Brain microvascular endothelial cell (primary cell): ENCODE results near the gene MAP1S.
A peak's percentile ranks its signal among the peaks of the same experiment; 100 is the strongest.

ENCODE experiments used
- DNase-seq: peaks from one replicate; pipeline ENCODE4 v3.0.0-alpha.2; 2020
- H3K27ac ChIP-seq: fragments of 250-450 bp; sonication (Bioruptor Pico); 2 replicates; pipeline ENCODE4 v1.5.1; 2020; ENCODE audit warnings: mild to moderate bottlenecking, moderate library complexity
- H3K27me3 ChIP-seq: fragments of 250-450 bp; sonication (Bioruptor Pico); replicated peaks from 2 replicates; pipeline ENCODE4 v1.5.1; 2020; ENCODE audit warnings: mild to moderate bottlenecking
- H3K36me3 ChIP-seq: fragments of 250-450 bp; sonication (Bioruptor Pico); replicated peaks from 2 replicates; pipeline ENCODE4 v1.5.1; 2020; ENCODE audit warnings: mild to moderate bottlenecking
- H3K4me3 ChIP-seq: 2 replicates; pipeline ENCODE4 v1.5.1; 2011; ENCODE audit warnings: low read depth, mild to moderate bottlenecking, control low read depth, low read length, moderate library complexity
- CTCF ChIP-seq: IDR thresholded peaks from 2 replicates; pipeline ENCODE4 v1.5.1; 2011; ENCODE audit warnings: low read depth, mild to moderate bottlenecking, moderate library complexity, low read length, control low read depth, inconsistent platforms; ENCODE audit errors: missing control alignments
- in situ Hi-C: cut with HindIII; loops from 2 replicates; pipeline ENCODE4 v1.10.0; 2017; ENCODE audit warnings: low sequenced_read_pairs, low pct_ligation_motif_present

MAP1S gene

GRCh38 chr19:17687857-17688784 is 31.2 kb upstream of the MAP1S start, which contains the start of gene UNC13A:
Gene UNC13A, minus strand, starts transcription at chr19:17688354. Its CDS starts 155 bp downstream, at chr19:17688199.
- DNase-seq = peak; percentile 33
- peak within 1 kb of the TSS; percentile 50 for H3K4me3 ChIP-seq
- in situ Hi-C loops = no loop called here
- TF ChIP-seq CTCF = no peak
- H3K27ac ChIP-seq = no peak within 1 kb of the TSS
- H3K36me3 ChIP-seq = no peaks in the 10 kb centered on the region
- H3K27me3 ChIP-seq = no peaks in the 10 kb centered on the region

DNA sequence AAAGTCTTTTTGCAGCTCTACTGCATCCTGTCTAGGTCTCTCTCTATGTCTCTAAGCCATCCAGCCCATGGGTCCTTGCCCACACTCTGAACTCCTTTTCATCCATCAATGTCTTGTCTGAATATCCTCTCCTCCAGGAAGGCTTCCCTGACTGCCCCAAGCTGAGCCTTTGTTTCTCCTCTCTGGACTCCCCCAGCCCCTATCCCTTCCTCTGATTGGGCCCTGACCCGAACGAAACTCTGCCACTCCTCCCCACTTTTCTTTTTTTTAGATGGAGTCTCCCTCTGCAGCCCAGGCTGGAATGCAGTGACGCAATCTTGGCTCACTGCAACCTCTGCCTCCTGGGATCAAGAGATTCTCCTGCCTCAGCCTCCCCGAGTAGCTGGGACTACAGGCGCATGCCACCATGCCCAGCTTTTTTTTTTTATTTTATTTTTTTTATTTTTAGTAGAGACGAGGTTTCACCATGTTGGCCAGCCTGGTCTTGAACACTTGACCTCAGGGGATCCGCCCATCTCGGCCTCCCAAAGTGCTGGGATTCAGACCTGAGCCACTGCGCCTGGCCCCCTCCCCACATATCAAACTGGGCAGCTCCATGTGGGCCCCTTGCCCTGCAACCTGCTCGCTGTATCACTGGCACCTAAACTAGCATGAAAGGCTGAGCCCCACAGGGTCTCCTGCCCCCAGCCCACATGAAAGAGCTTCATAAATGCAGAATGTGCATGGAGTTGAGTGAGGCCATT is 30.3 kb upstream of the MAP1S start:
- H3K4me3 ChIP-seq = no peak overlapping the region
- no peaks in the 10 kb centered on the region for H3K36me3 ChIP-seq
- no peak overlapping the region for H3K27ac ChIP-seq
- H3K27me3 ChIP-seq = no peaks in the 10 kb centered on the region
- DNase-seq = no peak
- no peak for TF ChIP-seq CTCF
- in situ Hi-C loops = no loop called here

- in situ Hi-C loops = no loop called here
Observed at GRCh38 chr19:17692566-17692965, 26.7 kb upstream of the MAP1S start.

DNA sequence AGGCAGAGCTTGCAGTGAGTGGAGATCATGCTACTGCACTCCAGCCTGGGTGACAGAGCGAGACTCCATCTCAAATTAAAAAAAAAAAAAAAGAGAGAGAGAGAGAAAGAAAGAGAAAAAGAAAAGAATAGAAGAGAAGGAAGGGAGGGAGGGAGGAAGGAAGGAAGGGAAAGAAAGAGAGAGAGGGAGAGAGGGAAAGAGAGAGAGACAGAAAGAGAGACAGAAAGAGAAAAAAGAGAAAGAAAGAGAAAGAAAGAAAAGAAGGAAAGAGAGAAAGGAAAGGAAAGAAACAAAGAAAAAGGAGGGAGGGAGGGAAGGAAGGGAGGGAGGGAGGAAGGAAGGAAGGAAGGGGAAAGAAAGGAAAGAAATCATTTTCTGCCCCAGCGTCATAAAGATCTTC is 24.1 kb upstream of the MAP1S start:
- H3K27ac ChIP-seq = no peak overlapping the region
- no peaks in the 10 kb centered on the region for H3K36me3 ChIP-seq
- no peak for DNase-seq
- H3K4me3 ChIP-seq = no peak overlapping the region
- in situ Hi-C loops = no loop called here
- TF ChIP-seq CTCF = no peak
- H3K27me3 ChIP-seq = peaks cover 3% of the 10 kb centered on the region

More at GRCh38 chr19:17692566-17692965, 26.7 kb upstream of the MAP1S start:
- no peak overlapping the region for H3K4me3 ChIP-seq
- no peaks in the 10 kb centered on the region for H3K36me3 ChIP-seq
- no peak overlapping the region for H3K27ac ChIP-seq
- TF ChIP-seq CTCF = no peak
- no peaks in the 10 kb centered on the region for H3K27me3 ChIP-seq
- no peak for DNase-seq

DNA sequence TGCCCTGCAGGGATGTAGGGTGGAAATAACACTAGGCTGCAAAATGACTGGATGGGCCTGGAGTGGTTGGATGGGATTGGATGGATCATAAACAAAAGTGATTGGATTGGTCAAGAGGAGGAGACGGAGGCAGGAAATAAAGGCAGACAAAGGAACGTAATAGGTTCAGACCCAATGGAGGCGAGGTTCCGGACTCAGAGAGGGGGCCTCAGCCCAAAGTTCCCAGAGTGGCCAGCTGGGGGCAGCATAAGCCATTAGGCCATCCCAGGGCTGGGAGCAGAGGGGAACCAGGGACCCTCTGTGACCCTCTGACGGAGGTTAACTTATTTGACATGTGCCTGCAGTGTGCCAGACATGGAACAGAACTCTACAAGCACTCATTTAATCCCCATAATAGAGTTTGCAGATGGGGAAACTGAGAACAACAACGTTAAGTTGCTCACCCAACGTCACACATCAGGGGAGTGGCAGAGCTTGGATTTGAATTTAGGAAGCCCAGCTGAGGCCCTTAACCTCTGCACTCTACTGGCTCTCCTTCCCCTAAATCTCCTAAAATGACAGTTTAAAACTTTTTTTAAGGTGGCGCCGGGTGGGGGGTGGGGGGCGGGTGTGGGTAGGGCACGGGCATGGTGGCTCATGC is 15.3 kb upstream of the MAP1S start:
- peaks cover 1% of the 10 kb centered on the region for H3K27me3 ChIP-seq
- in situ Hi-C loops = no loop called here
- no peak overlapping the region for H3K4me3 ChIP-seq
- peak; percentile 80 for TF ChIP-seq CTCF
- DNase-seq = peak; percentile 36
- no peak overlapping the region for H3K27ac ChIP-seq
- H3K36me3 ChIP-seq = no peaks in the 10 kb centered on the region
